Neutrophil (primary cell): ENCODE data around the gene GALNT10.

ENCODE experiments used
- H3K27ac ChIP-seq: fragments of 200-600 bp; sonication (generic); 2 replicates; pipeline ENCODE4 v1.5.1; 2016; ENCODE audit warnings: mild to moderate bottlenecking, moderate library complexity
- H3K27me3 ChIP-seq: fragments of 200-600 bp; sonication (generic); 2 replicates; pipeline ENCODE4 v1.6.0; 2016; ENCODE audit warnings: mild to moderate bottlenecking
- H3K36me3 ChIP-seq: fragments of 200-600 bp; sonication (generic); 2 replicates; pipeline ENCODE4 v1.5.1; 2017
- H3K4me1 ChIP-seq, 2 experiments: fragments of 200-600 bp in 1 of 2; sonication (generic) in 1 of 2; 1 replicate in 1 of 2; 2 replicates in 1 of 2; pipeline versions ENCODE4 v1.5.1 to v1.6.1; 2013 to 2016; ENCODE audit warnings: low read depth in 1 of 2, low read length in 1 of 2, mild to moderate bottlenecking in 1 of 2, moderate library complexity in 1 of 2; ENCODE audit not compliant: control insufficient read depth in 1 of 2, insufficient read depth in 1 of 2
- H3K4me3 ChIP-seq, 2 experiments: fragments of 200-600 bp in 1 of 2; sonication (generic) in 1 of 2; 1 replicate in 1 of 2; 2 replicates in 1 of 2; pipeline ENCODE4 v1.5.1; 2013 to 2016; ENCODE audit warnings: low read depth in 1 of 2, low read length in 1 of 2, mild to moderate bottlenecking in 1 of 2, moderate library complexity in 1 of 2
- H3K9me3 ChIP-seq: fragments of 200-600 bp; sonication (generic); 2 replicates; pipeline ENCODE4 v1.5.1; 2016
- CTCF ChIP-seq: fragments of 200-600 bp; sonication (generic); IDR thresholded peaks from 2 replicates; pipeline ENCODE4 v1.5.1; 2016; ENCODE audit warnings: antibody characterized with exemption

The GALNT10 gene

GRCh38 chr5:154449786-154450185 lies 259.3 kb downstream of the GALNT10 start:
- peaks cover 32 to 33% of the 10 kb centered on the region in 2 experiments for H3K4me1 ChIP-seq
- H3K9me3 ChIP-seq, result no peaks in the 10 kb centered on the region
- H3K36me3 ChIP-seq, result peaks cover 53% of the 10 kb centered on the region
- no peaks in the 10 kb centered on the region for H3K27me3 ChIP-seq
- H3K4me3 ChIP-seq, result no peak overlapping the region
- no peak for TF ChIP-seq CTCF
- no peak overlapping the region for H3K27ac ChIP-seq

GRCh38 chr5:154451957-154452356 lies 261.4 kb downstream of the GALNT10 start:
- TF ChIP-seq CTCF, result no peak
- Histone ChIP-seq H3K9me3 (no peaks in the 10 kb centered on the region), H3K27ac (no peak overlapping the region), H3K36me3 (peaks cover 75% of the 10 kb centered on the region), H3K4me3 (no peak overlapping the region), H3K27me3 (no peaks in the 10 kb centered on the region), H3K4me1 (peaks cover 23 to 24% of the 10 kb centered on the region in 2 experiments)

GRCh38 chr5:154455585-154455984 lies 265.1 kb downstream of the GALNT10 start:
- H3K4me3 ChIP-seq, result no peak overlapping the region
- peaks cover 98% of the 10 kb centered on the region for H3K36me3 ChIP-seq
- no peaks in the 10 kb centered on the region for H3K27me3 ChIP-seq
- no peak for TF ChIP-seq CTCF
- no peaks in the 10 kb centered on the region for H3K9me3 ChIP-seq
- H3K27ac ChIP-seq, result no peak overlapping the region
- no peaks in the 10 kb centered on the region for H3K4me1 ChIP-seq

GRCh38 chr5:154456540-154456939 lies 266.0 kb downstream of the GALNT10 start:
- no peaks in the 10 kb centered on the region for H3K4me1 ChIP-seq
- no peak overlapping the region for H3K4me3 ChIP-seq
- H3K27me3 ChIP-seq, result no peaks in the 10 kb centered on the region
- H3K9me3 ChIP-seq, result no peaks in the 10 kb centered on the region
- H3K27ac ChIP-seq, result no peak overlapping the region
- no peak for TF ChIP-seq CTCF
- peaks cover 96% of the 10 kb centered on the region for H3K36me3 ChIP-seq

- H3K27me3 ChIP-seq, result no peaks in the 10 kb centered on the region
- no peak overlapping the region for H3K4me3 ChIP-seq
- peaks cover 72% of the 10 kb centered on the region for H3K36me3 ChIP-seq
- TF ChIP-seq CTCF, result no peak
- no peak overlapping the region for H3K27ac ChIP-seq
- H3K4me1 ChIP-seq, result no peaks in the 10 kb centered on the region
- no peaks in the 10 kb centered on the region for H3K9me3 ChIP-seq
These were observed 268.5 kb downstream of the GALNT10 start for GRCh38 chr5:154459015-154459414.

- TF ChIP-seq CTCF, result no peak
- H3K27ac ChIP-seq, result no peak overlapping the region
- H3K27me3 ChIP-seq, result no peaks in the 10 kb centered on the region
- H3K9me3 ChIP-seq, result no peaks in the 10 kb centered on the region
- no peak overlapping the region for H3K4me3 ChIP-seq
- peaks cover 60% of the 10 kb centered on the region for H3K36me3 ChIP-seq
- H3K4me1 ChIP-seq, result peaks cover 4% of the 10 kb centered on the region in 2 experiments
These were observed 269.6 kb downstream of the GALNT10 start for GRCh38 chr5:154460172-154460571.
